ENCODE measurements around the gene TMEM240.
"Not testable (repeated sequence)": the region's sequence is repeated elsewhere in the genome, so short reads cannot be mapped to it uniquely, and the experiment has no call there.

TMEM240 gene

DNA sequence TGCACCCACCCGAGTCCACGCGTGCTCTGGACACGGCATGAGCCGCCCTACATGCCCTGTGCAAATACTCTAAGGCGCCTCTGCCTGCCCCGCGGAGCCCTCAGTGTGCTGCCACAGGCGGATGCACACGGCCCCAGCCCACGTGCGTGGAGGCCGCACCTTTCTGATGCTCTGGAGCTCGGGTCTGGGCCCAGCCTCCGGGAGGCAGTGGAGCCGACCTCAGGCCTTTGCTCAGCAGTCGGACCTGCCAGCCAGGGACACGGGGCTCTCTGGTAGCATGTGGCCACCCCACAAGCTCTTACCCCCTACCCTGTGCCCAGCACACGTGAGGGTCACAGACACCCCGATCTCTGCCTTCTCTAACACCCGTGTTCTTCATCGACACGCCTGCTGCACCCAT lies 2.1 kb downstream of the TMEM240 start:
- H3K27me3 Mint-ChIP-seq (ENCODE audit: low read depth), result no peaks in the 10 kb centered on the region

GRCh38 chr1:1537626-1538250 lies 2.7 kb downstream of the TMEM240 start:
- Mint-ChIP-seq H3K9me3 (no peaks in the 10 kb centered on the region), H3K27ac (no peak overlapping the region), H3K4me3 (no peak overlapping the region), H3K4me1 (ENCODE audit: low read depth) (no peaks in the 10 kb centered on the region), H3K36me3 (ENCODE audit: low read depth) (peaks cover 7% of the 10 kb centered on the region), H3K27me3 (ENCODE audit: low read depth) (no peaks in the 10 kb centered on the region)

More for the DNA sequence above, 2.1 kb downstream of the TMEM240 start:
- H3K27ac Mint-ChIP-seq, result no peak overlapping the region
- H3K4me1 Mint-ChIP-seq (ENCODE audit: low read depth), result no peaks in the 10 kb centered on the region
- H3K4me3 Mint-ChIP-seq, result peak overlapping the region; percentile 14
- no peaks in the 10 kb centered on the region for H3K9me3 Mint-ChIP-seq
- H3K36me3 Mint-ChIP-seq (ENCODE audit: low read depth), result peaks cover 7% of the 10 kb centered on the region

DNA sequence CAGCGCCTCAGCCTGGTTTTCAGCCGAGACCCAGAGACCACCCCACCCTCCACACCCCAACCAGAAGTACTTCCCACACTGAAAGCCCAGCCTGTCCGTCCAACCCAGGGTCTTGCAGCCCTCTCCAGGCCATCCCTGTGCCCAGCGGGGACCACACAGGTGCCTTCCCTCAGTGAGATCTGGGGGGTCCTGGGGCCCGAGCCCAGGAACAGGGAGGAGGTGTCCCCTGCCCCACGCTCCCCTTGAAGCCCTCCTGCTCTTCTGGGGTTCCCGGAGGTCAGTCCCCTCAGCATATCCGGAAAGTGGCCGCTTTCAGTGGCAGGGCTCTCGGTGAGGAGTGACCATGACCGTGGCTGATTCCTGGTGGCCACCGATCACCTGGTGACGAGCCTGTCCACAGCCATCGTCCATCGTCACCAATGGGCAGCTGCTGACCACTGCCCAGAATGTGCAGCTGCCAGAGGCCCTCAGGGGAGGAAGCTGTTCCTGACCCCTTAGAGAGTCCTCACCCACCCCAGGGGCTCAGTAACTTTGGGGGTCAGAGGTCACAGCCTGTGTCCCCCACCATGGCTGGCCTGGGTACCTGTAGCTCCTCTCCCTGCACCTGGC lies 3.4 kb downstream of the TMEM240 start:
- Mint-ChIP-seq H3K4me3 (no peak overlapping the region), H3K4me1 (ENCODE audit: low read depth) (no peaks in the 10 kb centered on the region), H3K9me3 (peaks cover 3% of the 10 kb centered on the region), H3K27me3 (ENCODE audit: low read depth) (no peaks in the 10 kb centered on the region), H3K36me3 (ENCODE audit: low read depth) (peaks cover 11% of the 10 kb centered on the region), H3K27ac (no peak overlapping the region)

DNA sequence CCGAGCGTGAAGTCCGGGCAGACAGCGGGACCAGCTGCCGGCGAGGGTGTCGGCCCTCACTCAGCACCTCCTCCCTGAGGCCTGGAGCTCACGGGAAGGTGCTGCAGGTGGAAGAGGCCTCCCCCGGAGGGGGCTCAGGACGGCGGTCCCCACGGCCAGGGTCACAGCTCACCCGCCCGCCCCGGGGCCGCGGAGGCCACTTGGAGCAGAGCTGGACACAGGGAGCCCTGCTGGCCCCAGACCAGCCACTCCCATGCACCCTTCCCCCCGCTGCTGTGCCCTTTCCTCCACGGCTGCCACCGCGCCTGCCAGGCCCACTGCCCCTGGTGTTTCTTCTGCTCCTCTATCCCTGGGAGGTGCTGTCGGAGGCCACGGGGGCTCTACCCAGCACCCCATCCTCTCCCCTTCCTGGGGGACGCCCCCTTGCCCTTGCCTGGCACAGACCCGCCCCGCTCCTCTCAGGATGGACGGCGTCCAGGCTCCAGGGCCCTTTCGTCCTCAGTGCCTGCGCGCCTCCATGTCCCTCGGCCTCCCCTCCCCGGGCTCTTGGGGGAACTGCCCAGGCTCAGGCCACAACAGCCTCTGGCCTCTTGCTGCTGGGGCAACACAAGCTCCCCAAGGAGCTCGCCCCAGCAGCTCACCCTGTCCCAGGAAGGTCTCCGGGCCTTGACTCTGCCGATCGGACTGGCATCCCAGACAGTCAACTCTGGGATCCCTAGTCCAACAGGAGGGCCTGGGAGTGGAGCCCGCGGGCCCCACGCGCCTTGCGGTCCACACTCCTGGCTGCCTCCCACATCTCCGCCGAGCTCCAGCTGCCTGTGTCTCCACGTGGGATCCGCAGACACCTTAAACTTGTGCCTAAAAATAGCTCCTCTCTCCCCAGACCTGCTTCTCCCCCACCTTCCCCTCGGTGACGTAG lies 4.1 kb downstream of the TMEM240 start:
- H3K4me3 Mint-ChIP-seq, result no peak overlapping the region
- no peaks in the 10 kb centered on the region for H3K4me1 Mint-ChIP-seq (ENCODE audit: low read depth)
- H3K9me3 Mint-ChIP-seq, result peaks cover 6% of the 10 kb centered on the region
- no peak overlapping the region for H3K27ac Mint-ChIP-seq
- no peaks in the 10 kb centered on the region for H3K27me3 Mint-ChIP-seq (ENCODE audit: low read depth)
- peaks cover 7% of the 10 kb centered on the region for H3K36me3 Mint-ChIP-seq (ENCODE audit: low read depth)

- Mint-ChIP-seq H3K4me1 (ENCODE audit: low read depth) (no peaks in the 10 kb centered on the region), H3K4me3 (no peak overlapping the region), H3K27ac (no peak overlapping the region), H3K27me3 (ENCODE audit: low read depth) (no peaks in the 10 kb centered on the region), H3K9me3 (peaks cover 6% of the 10 kb centered on the region), H3K36me3 (ENCODE audit: low read depth) (peaks cover 11% of the 10 kb centered on the region)
Measured at GRCh38 chr1:1535201-1536018, 5.0 kb downstream of the TMEM240 start.

- Mint-ChIP-seq H3K27ac (no peak overlapping the region), H3K27me3 (ENCODE audit: low read depth) (no peaks in the 10 kb centered on the region), H3K9me3 (peaks cover 6% of the 10 kb centered on the region), H3K4me3 (no peak overlapping the region), H3K36me3 (ENCODE audit: low read depth) (peaks cover 17% of the 10 kb centered on the region), H3K4me1 (ENCODE audit: low read depth) (no peaks in the 10 kb centered on the region)
Measured at GRCh38 chr1:1534401-1535154, 5.8 kb downstream of the TMEM240 start.

DNA sequence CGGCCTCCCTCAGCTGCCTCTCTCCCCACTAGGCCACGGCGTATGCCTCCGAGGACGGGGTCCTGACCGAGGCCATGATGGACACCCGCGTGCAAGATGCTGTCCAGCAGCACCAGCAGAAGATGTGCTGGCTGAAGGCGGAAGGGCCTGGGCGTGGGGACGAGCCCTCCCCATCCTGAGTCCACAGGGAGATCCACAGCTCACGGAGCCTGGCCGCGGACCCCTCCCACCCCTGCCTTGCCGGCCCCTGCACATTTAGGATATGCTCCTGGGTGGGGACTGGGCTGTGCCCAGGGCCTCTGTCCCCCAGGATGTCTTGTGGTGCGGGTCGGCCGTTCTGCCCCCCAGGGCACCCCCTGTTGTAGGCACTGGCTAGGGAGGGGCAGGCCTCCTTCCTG lies 6.5 kb downstream of the TMEM240 start:
- not testable (repeated sequence) for H3K4me3 Mint-ChIP-seq; H3K9me3 Mint-ChIP-seq; H3K4me1 Mint-ChIP-seq (ENCODE audit: low read depth); H3K27ac Mint-ChIP-seq; H3K27me3 Mint-ChIP-seq (ENCODE audit: low read depth)
- H3K36me3 Mint-ChIP-seq (ENCODE audit: low read depth), result peaks cover 19% of the 10 kb centered on the region

DNA sequence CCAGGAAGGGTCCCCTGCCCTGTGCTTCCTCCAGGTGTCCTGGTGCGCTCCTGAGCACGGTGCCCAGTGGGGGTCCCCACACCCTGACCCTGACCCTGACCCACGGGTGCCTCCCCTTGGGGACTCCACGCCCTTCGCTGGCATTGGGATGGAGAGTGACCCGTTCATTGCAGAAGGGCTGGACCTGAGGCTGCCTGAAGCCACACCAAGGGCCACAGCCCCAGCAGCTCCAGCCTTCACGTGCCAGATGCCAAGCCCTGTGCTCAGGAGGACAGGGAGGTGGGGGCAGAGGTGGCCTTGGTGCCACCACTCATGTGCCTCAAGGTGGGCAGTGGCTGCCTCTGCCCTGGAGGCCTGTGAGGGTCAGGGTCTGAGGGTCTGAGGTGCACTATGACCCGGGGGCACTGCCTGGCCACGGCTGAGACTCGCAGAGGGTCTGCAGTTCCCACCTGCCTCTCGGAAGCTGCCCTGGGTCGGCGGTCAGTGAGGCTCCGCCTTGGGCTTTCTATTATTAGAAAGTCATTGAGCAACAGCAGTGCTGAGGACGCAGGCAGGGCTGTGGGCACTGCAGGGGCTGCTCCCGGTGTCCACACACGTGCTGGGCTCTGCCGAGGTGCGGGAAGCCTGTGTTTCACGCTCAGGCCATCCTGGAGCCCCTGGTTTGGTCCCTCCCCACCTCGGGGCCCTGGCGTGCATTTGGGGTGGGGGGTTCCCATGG lies 7.1 kb downstream of the TMEM240 start:
- not testable (repeated sequence) for H3K4me3 Mint-ChIP-seq; H3K27ac Mint-ChIP-seq; H3K27me3 Mint-ChIP-seq (ENCODE audit: low read depth); H3K4me1 Mint-ChIP-seq (ENCODE audit: low read depth); H3K9me3 Mint-ChIP-seq
- H3K36me3 Mint-ChIP-seq (ENCODE audit: low read depth), result peaks cover 19% of the 10 kb centered on the region

GRCh38 chr1:1531947-1532346 lies 8.5 kb downstream of the TMEM240 start:
- Mint-ChIP-seq H3K27ac (no peak overlapping the region), H3K9me3 (peaks cover 6% of the 10 kb centered on the region), H3K4me1 (ENCODE audit: low read depth) (no peaks in the 10 kb centered on the region), H3K36me3 (ENCODE audit: low read depth) (peaks cover 19% of the 10 kb centered on the region), H3K27me3 (ENCODE audit: low read depth) (no peaks in the 10 kb centered on the region), H3K4me3 (no peak overlapping the region)

DNA sequence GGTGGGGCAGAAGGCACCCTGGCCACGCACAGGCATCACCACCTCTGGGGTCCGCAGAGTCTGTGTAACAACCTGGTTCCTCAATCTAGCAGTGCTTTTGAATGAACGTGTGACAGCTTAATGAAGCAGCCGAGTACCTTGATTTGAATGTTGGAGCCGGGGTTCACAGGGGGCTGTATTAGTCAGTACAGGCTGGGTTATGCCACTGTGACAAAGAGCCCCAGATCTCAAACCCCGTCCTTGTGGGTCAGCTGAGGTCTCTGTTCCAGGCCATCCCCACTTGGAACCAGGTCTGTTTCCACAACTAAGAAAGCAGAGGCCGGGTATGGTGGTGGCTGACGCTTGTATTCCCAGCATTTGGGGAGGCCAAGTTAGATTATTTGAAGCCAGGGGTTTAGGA lies 10.5 kb downstream of the TMEM240 start:
- Mint-ChIP-seq H3K36me3 (ENCODE audit: low read depth) (peaks cover 23% of the 10 kb centered on the region), H3K27me3 (ENCODE audit: low read depth) (no peaks in the 10 kb centered on the region), H3K9me3 (peaks cover 6% of the 10 kb centered on the region), H3K4me3 (no peak overlapping the region), H3K4me1 (ENCODE audit: low read depth) (no peaks in the 10 kb centered on the region), H3K27ac (no peak overlapping the region)

DNA sequence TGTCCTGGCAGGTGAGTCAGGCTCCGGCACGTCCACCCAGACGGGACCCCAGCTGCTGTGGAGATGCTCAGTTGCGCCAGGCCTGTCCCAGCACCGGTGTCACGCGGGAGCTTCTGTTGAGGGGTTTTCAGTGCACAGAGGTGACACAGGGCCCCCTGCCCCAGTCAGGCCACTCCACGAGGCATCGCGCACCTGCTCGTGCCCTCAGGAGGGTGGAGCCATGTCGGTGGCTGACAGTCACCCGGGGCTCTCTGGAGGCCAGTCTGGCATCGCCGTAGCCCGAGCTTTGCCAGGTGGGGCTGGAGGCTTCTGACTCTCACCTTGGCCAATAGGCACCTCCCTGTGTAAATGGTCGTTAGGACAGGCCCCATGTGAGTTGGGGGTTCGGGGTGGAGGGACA lies 11.1 kb downstream of the TMEM240 start:
- no peaks in the 10 kb centered on the region for H3K4me1 Mint-ChIP-seq (ENCODE audit: low read depth)

DNA sequence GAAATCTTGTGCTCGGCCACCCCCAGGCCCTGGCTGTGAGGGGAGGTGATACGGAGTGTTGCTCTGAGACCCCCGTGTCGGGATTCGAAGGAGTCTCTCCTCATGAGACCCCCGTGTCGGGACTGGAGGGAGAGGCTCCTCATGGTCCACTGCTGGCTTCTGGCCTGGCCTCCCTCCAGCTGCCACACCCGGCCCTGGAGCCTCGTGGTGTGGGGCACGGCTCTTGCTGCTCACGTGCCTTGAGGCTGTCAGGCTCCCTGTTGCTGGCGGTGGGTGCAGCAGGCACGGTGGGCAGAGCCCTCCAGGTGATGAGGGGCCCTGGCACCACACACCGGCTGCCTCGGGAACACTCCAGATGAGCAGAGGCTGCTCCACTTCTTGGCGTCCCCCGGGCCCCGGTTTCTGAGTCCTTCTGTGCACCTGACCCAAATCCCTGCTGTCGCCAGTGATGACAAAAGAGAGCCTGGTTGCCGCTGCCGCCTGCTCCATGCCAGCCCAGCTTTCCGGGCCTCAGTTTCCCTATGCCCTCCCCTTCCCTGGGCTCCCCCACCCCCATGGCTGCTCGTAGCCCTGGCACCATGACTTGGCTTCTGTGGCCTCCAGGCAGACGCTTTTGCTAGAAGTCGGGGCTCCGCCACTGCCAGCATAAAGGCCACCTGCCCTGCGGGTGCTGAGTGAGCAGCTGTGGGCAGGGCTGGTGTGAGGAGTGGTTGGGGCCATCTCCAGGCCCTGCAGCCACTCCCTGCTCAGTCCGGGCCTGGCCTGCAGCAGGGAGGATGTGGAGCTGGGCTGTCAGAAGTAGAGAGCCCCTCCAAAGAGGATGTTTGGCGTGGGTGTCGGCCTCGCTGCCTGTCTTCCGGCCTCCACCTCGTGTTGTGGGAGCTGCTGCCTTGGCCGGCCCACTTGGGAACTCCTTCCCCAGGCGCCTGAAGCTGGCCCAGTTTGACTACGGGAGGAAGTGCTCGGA lies 11.8 kb downstream of the TMEM240 start:
- H3K4me3 Mint-ChIP-seq, result no peak overlapping the region
- no peak overlapping the region for H3K27ac Mint-ChIP-seq
- no peaks in the 10 kb centered on the region for H3K4me1 Mint-ChIP-seq (ENCODE audit: low read depth)
- no peaks in the 10 kb centered on the region for H3K27me3 Mint-ChIP-seq (ENCODE audit: low read depth)
- peaks cover 23% of the 10 kb centered on the region for H3K36me3 Mint-ChIP-seq (ENCODE audit: low read depth)
- peaks cover 6% of the 10 kb centered on the region for H3K9me3 Mint-ChIP-seq

More for the DNA sequence above, 11.1 kb downstream of the TMEM240 start:
- Mint-ChIP-seq H3K27ac (no peak overlapping the region), H3K27me3 (ENCODE audit: low read depth) (no peaks in the 10 kb centered on the region), H3K36me3 (ENCODE audit: low read depth) (peaks cover 23% of the 10 kb centered on the region), H3K9me3 (peaks cover 6% of the 10 kb centered on the region), H3K4me3 (no peak overlapping the region)

Data from T-helper 1 cell treated with Interleukin-12 subunit alpha and Interleukin-12 subunit beta and Interleukin-4 antibody, amounts not matched to agents 30 μg/mL and 1 μg/mL, for 36 hours (primary cell).